C4-2B (cell line): Measurements from ENCODE around the gene COMMD7.

Source experiments
- H3K27ac ChIP-seq: fragments of 450-650 bp; 2 replicates; pipeline ENCODE4 v1.5.1; 2017
- ZFX ChIP-seq: fragments of 450-650 bp; IDR thresholded peaks from 2 replicates; pipeline ENCODE4 v1.6.1; 2017
- TF ChIP-seq, protein P1 (sequence below): fragments of 450-650 bp; conservative IDR thresholded peaks from 2 replicates; pipeline ENCODE4 v1.5.1; 2017; ENCODE audit warnings: mild to moderate bottlenecking

The COMMD7 gene

DNA sequence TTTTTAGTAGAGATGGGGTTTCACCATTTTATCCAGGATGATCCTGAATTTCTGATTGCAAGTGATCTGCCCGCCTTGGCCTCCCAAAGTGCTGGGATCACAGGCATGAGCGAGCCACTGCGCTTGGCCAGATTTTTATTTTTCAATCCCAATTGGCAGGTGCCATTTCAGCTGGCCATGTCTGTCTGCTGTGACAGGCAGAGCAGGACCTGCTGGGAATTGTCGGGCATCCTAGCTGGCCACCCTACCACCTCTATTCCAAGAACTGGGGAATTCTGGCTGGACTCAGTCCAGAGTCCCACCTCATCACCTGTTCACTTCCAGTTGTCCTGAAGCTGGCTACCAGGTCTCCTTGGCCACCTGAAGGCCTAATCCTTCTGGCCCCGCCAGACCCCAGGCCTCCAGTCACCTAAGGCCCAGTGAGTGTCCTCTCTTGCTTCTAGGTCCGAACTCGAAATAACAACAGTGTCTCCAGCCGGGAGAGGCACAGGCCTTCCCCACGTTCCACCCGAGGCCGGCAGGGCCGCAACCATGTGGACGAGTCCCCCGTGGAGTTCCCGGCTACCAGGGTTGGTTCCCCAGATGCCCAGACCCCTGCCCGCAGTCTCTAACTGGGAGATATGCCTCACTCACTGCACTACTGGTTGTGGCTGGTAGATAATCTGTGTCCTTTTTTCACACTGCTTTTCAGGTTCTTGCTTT lies 42.9 kb upstream of the COMMD7 start:
- no peak overlapping the region for H3K27ac ChIP-seq
- TF ChIP-seq, protein P1, sequence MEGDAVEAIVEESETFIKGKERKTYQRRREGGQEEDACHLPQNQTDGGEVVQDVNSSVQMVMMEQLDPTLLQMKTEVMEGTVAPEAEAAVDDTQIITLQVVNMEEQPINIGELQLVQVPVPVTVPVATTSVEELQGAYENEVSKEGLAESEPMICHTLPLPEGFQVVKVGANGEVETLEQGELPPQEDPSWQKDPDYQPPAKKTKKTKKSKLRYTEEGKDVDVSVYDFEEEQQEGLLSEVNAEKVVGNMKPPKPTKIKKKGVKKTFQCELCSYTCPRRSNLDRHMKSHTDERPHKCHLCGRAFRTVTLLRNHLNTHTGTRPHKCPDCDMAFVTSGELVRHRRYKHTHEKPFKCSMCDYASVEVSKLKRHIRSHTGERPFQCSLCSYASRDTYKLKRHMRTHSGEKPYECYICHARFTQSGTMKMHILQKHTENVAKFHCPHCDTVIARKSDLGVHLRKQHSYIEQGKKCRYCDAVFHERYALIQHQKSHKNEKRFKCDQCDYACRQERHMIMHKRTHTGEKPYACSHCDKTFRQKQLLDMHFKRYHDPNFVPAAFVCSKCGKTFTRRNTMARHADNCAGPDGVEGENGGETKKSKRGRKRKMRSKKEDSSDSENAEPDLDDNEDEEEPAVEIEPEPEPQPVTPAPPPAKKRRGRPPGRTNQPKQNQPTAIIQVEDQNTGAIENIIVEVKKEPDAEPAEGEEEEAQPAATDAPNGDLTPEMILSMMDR = no peak
- no peak for TF ChIP-seq ZFX

DNA sequence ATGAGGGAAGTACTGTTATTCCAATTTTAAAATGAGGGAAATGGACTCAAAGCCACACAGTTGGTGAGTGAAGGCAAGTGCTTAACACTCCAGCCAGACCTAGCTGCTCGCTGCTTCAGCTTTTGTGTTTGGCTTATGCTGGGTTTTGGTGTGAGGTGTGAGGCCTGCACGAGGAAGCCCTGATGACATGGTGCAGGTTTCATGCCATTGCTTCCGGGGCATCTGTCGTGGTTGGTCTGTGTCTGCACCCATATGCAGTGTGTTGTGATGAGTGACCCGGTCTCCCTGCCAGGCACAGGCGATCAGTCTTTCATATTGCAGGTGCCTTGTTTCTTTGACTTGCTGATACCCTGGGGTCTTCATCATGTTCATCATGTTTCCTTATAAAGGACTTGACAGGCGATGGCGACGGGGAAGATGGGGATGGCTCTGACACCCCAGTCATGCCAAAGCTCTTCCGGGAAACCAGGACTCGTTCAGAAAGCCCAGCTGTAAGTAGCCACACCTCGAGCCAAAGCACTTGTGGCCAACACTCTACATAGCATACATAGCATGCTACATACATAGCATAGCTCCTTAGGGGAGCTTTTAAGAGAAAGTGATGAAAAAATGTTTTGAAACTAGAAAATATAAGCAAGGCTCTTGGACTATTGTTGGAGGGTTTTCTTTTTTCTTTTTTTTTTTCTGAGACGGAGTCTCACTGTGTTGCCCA lies 41.3 kb upstream of the COMMD7 start:
- TF ChIP-seq ZFX = no peak
- TF ChIP-seq, protein P1 = no peak
- no peak overlapping the region for H3K27ac ChIP-seq

DNA sequence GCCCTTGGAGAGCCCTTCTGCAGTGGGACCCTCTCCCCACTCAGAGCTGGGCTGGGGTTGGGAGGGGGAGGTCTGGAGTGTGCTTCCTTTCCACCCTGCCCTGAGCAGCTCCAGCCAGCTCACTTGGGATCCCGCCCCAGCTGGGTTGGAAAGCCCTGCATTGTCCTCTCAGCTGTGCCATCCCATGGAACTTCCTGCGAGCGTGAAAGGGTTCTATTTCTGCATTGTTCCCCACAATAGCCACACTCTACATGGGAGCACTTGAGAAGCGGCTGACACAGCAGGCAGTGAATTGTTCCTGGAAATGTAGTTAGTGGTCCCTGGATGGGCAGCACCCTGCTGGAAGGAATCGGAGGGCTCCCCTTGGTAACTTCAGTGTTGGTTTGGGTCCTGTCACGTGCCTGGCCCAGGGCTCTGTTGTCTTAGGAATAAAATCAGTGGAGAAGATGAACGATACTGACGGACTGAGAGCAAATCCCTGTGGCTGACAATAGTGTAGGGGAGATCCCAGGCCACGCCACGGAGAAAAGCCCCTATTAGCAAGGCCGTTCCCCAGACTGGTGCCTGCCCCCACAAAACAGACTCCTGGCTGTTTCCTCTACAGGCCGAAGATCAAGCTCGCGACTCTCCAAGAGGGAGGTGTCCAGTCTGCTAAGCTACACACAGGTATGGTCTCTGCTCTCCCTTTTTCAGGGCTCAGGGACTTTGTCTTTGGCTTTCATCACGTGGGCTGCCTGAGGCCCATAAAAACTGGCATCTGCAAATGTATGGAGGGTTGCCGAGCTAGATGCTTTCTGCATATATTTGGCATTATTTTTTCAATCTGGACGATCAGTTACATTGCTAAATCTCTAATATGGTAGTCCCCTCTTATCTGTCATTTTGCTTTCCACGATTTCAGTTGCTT lies 37.7 kb upstream of the COMMD7 start:
- no peak overlapping the region for H3K27ac ChIP-seq
- no peak for TF ChIP-seq ZFX
- TF ChIP-seq, protein P1 = no peak

DNA sequence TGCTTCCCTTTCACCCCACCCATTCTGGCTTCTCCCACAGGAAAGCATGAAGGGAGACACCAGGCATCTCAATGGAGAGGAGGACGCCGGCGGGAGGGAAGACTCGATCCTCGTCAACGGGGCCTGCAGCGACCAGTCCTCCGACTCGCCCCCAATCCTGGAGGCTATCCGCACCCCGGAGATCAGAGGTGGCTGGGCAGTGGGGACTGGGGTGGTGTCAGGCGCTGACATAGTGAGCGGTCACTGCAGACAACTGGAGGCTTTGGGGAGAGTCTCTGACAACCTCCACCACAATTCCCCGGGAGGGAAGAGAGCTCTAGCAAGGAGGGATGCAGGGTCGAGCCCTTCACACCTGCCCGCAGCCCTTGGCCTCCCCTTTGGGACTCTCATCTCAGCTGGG lies 37.0 kb upstream of the COMMD7 start:
- no peak for TF ChIP-seq ZFX
- TF ChIP-seq, protein P1 = no peak
- H3K27ac ChIP-seq = no peak overlapping the region

DNA sequence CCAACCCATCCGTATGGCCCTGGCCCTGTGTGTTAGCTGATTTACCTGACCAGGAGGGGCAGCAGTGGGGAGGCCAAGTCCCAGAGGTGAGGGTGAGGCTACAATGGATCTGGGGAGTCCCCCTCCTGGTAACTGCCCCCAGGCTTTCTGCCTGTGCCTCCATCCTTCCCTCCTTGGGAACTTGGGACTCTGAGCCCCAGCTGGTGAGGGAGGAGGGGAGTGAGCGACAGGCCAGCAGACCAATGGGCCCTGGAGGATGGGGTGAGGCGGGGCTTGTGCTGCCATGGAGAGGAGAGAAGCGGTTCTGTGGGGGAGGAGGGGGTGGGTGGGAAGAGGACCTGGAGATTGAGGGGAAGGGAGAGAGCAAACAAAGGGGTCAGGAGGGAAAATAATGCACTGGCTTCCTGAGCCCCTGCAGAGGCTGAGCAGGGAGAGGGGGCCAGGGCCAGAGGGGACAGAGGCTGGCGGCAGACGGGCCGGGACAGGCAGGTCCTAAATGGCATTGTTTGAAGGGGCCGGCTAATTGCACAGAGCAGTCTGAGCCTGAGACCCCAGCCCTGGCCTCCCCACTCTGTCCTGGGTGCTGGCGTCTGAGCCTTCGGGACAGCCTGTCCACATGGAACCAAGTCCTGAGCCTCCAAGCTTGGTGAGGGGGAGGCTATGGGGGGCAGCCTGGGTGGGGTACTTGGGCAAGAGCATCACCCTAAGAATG lies 36.4 kb upstream of the COMMD7 start:
- H3K27ac ChIP-seq = no peak overlapping the region
- no peak for TF ChIP-seq ZFX
- TF ChIP-seq, protein P1 = no peak

DNA sequence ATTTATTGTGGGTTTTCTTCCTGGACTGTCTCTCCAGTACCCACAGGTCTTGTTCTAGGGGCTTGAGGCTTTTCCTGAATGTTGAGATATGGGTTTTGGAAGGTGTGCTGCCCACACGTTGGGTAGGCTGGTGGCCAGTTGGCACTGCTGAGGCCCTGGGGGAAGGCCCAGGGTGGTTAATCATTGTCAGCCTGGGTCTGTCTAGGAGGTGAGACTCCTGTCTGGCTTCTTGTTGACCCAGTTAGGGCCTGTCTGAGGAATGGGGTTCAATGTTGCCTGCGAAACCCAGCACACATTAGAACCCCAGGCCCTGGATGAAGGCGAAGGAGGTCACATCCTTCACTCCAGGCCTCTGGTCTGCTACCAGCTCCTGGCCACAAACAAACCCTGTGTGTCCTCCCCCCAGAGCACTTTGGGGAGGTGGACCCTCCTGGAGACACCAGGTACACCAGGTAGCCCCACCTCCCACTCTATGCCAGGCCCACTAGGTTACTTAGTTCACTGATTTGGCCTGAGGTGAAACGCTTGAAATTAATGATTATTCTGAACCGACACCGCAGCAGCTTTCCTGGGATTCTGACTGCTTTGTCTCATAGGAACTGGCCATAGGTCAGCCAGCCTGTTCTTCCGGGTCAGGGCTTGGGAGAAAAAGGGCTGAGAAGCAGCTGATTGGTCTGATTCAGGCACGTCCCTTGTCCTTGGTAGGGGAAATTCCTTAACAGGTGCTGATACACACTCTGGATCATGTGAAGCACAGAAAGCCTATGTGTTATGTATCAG lies 34.1 kb upstream of the COMMD7 start:
- peak overlapping the region; percentile 28 for H3K27ac ChIP-seq
- TF ChIP-seq ZFX = no peak
- TF ChIP-seq, protein P1 = no peak
